DND-41 (cell line): ENCODE results near the gene ZNF511.

Experiments used
- CTCF ChIP-seq: IDR thresholded peaks from 2 replicates; pipeline ENCODE4 v1.5.1; 2012; ENCODE audit warnings: borderline replicate concordance, low read length, moderate library complexity, mild to moderate bottlenecking; ENCODE audit not compliant: poor library complexity, severe bottlenecking; ENCODE audit errors: extremely low read depth
- EZH2 ChIP-seq: IDR thresholded peaks from 3 replicates; pipeline ENCODE4 v1.6.1; 2012; ENCODE audit warnings: borderline replicate concordance, low read depth, mild to moderate bottlenecking, moderate library complexity, low read length, inconsistent platforms; ENCODE audit not compliant: severe bottlenecking

DNA sequence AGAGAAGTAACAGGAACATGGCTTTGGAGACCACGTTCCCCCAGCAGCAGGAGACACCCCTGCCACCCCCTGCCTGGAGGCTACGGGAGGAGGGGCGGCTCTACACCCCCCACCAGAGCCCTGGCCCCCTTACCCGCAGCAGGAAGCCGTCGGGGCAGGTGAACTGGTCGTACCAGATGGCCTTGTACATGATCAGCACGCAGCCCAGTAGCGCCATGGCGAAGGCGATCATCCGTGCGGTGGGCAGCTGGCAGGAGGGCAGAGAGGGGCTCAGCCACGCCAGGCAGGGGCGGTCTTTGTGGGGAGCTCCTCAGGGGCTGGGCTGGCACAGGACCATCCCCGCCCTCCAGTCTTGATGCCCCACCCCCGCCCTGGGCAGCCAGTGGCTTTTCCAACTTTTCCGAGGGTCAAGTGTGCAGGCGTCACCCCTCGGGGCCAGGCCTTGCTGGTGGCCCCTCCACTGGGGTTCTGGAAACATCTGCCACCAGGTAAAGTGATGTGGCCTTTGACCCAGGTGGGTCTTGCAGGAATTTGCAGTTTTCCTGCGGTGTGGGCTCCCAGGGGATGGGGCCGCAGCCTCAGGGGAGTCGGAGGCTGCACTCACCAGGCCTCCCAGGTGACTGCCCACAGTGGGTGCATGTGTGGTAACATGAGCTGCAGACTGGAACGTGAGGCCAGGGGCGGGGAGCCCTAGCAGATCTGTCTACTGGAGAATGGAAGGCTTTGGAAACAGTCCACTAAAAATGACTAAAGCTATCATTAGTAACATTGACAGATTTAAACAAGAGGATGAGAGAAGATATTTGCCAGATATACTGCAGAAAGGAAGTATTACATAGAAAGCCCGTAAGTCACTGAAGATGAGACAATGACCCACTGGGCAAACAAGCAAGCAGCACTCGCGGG lies 18.3 kb downstream of the ZNF511 start:
- TF ChIP-seq EZH2 (no peak), CTCF (no peak)
